ENCODE results near the gene CROCC2. TPM values are rescaled to one million over a fixed set of nuclear protein-coding genes. Genes with fewer than 3 reads are reported as not detected.

CROCC2 gene
- total and polyA plus RNA-seq, 12 donors = 0.07 to 0.65 (median 0.28) TPM; not detected in 6

- WGBS, 4 donors = 54 to 63% (median 55%) methylated on average over 18 to 34 of the region's 34 CpGs
- intact Hi-C loops (cut with DNase I) = no loop called here
- Histone ChIP-seq H3K36me3 (replicated peaks in 1 of 2) (no peaks in the 10 kb centered on the region), H3K27ac (no peak overlapping the region), H3K27me3 (no peaks in the 10 kb centered on the region), H3K4me1 (replicated peaks in 1 of 2) (peaks cover 9 to 14% of the 10 kb centered on the region in 2 donors), H3K4me3 (no peak overlapping the region), H3K9me3 (replicated peaks in 1 of 3) (no peaks in the 10 kb centered on the region)
- no peak for TF ChIP-seq POLR2A (IDR thresholded peaks at IDR 0.05)
- no peak for TF ChIP-seq CTCF (IDR thresholded peaks at IDR 0.05)
- peak in 1 of 7 donors; percentile 10 for DNase-seq
Observed at GRCh38 chr2:240915526-240916341, 9.6 kb downstream of the CROCC2 start.

- WGBS, 4 donors = 34 to 58% (median 57%) methylated on average over 10 to 24 of the region's 24 CpGs; no CpG with 5 or more reads in 1 of the 4 donors
- TF ChIP-seq CTCF (IDR thresholded peaks at IDR 0.05) (no peak), POLR2A (IDR thresholded peaks at IDR 0.05) (no peak)
- H3K27ac ChIP-seq = no peak overlapping the region
- no peaks in the 10 kb centered on the region for H3K36me3 ChIP-seq (replicated peaks in 1 of 2)
- H3K4me3 ChIP-seq = no peak overlapping the region
- H3K9me3 ChIP-seq (replicated peaks in 1 of 3) = no peaks in the 10 kb centered on the region
- H3K4me1 ChIP-seq (replicated peaks in 1 of 2) = peaks cover 9 to 14% of the 10 kb centered on the region in 2 donors
- peak in 4 of 7 donors; percentile 14 to 47 (median 24) for DNase-seq
- H3K27me3 ChIP-seq = no peaks in the 10 kb centered on the region
- intact Hi-C loops (cut with DNase I) = no loop called here
Observed at GRCh38 chr2:240916571-240917008, 10.5 kb downstream of the CROCC2 start.

GRCh38 chr2:240917009-240917683 is 11.0 kb downstream of the CROCC2 start:
- TF ChIP-seq CTCF (IDR thresholded peaks at IDR 0.05) (no peak), POLR2A (IDR thresholded peaks at IDR 0.05) (no peak)
- Histone ChIP-seq H3K27me3 (no peaks in the 10 kb centered on the region), H3K27ac (no peak overlapping the region), H3K9me3 (replicated peaks in 1 of 3) (no peaks in the 10 kb centered on the region), H3K4me1 (replicated peaks in 1 of 2) (peaks cover 9 to 14% of the 10 kb centered on the region in 2 donors), H3K4me3 (no peak overlapping the region), H3K36me3 (replicated peaks in 1 of 2) (no peaks in the 10 kb centered on the region)
- intact Hi-C loops (cut with DNase I) = no loop called here
- DNase-seq = peak in 3 of 7 donors; percentile 2 to 16 (median 13)
- WGBS, 4 donors = 88 to 95% (median 93%) methylated on average over 9 to 20 of the region's 20 CpGs

GRCh38 chr2:240917684-240918257 is 11.6 kb downstream of the CROCC2 start:
- Histone ChIP-seq H3K27ac (no peak overlapping the region), H3K9me3 (replicated peaks in 1 of 3) (no peaks in the 10 kb centered on the region), H3K27me3 (no peaks in the 10 kb centered on the region), H3K4me1 (replicated peaks in 1 of 2) (peaks cover 9 to 14% of the 10 kb centered on the region in 2 donors), H3K36me3 (replicated peaks in 1 of 2) (no peaks in the 10 kb centered on the region), H3K4me3 (no peak overlapping the region)
- peak in 6 of 7 donors; percentile 8 to 43 (median 14) for DNase-seq
- WGBS, 4 donors = 80 to 100% (median 87%) methylated on average over 1 to 10 of the region's 10 CpGs
- TF ChIP-seq CTCF (IDR thresholded peaks at IDR 0.05) (no peak), POLR2A (IDR thresholded peaks at IDR 0.05) (no peak)
- intact Hi-C loops (cut with DNase I) = no loop called here
